Left lung (tissue), 10 donors: Measurements from ENCODE around the gene SLC9A9. TPM values are rescaled to one million over a fixed set of nuclear protein-coding genes. Genes with fewer than 3 reads are reported as not detected.

Source experiments
- ATAC-seq: fragments of 200-7000 bp; cut with Tn5 transposase; one replicate; pipeline ENCODE4 v1.9.1; 2020; ENCODE audit warnings: moderate library complexity
- DNase-seq, 4 donors: peaks; one replicate each; pipeline ENCODE4 v3.0.0-alpha.2; 2013 to 2020
- H3K27ac ChIP-seq, 2 donors: fragments of 200-600 bp; sonication (generic) in 1 of 2; one replicate each; pipeline versions ENCODE4 v1.5.0 to v1.8.0; 2020 to 2021
- H3K27me3 ChIP-seq, 2 donors: fragments of 200-600 bp; sonication (generic) in 1 of 2; one replicate each; pipeline versions ENCODE4 v1.5.0 to v1.8.0; 2020 to 2021
- H3K36me3 ChIP-seq, 2 donors: fragments of 200-600 bp; sonication (generic) in 1 of 2; one replicate each; pipeline versions ENCODE4 v1.5.0 to v1.8.0; 2020 to 2021
- H3K4me1 ChIP-seq, 2 donors: fragments of 200-600 bp; one replicate each; pipeline ENCODE4 v1.8.0; 2021
- H3K4me3 ChIP-seq, 2 donors: fragments of 200-600 bp; sonication (generic) in 1 of 2; one replicate each; pipeline versions ENCODE4 v1.5.0 to v1.8.0; 2020 to 2021; ENCODE audit warnings: mild to moderate bottlenecking in 1 of 2
- H3K9me3 ChIP-seq, 2 donors: fragments of 200-600 bp; sonication (generic) in 1 of 2; one replicate each; pipeline versions ENCODE4 v1.5.0 to v1.8.0; 2020 to 2021
- CTCF ChIP-seq, 2 donors: fragments of 200-600 bp; sonication (generic) in 1 of 2; IDR thresholded peaks; one replicate each; pipeline versions ENCODE4 v1.5.0 to v1.8.0; 2021; ENCODE audit warnings: antibody characterized with exemption in 2 of 2
- intact Hi-C, 2 donors: fragments of 100-400 bp; cut with DNase I; formaldehyde crosslinking; loops; one replicate each; pipeline versions ENCODE4 v1.11.2 to v1.14.2; 2022
- polyA plus RNA-seq, 6 donors: library from polyadenylated mRNA; unstranded; fragments of 120-200 nt; gene quantifications; one replicate each; pipeline ENCODE4 v1.2.1, GENCODE V29; 2013; ENCODE audit not compliant: insufficient read length in 6 of 6
- total RNA-seq, 2 donors: library from RNA; stranded (reverse); fragmentation: NEBNext Ultra II Directional; extraction: Animal tissue kit (Norgen Biotek cat#: 25700); gene quantifications; one replicate each; pipeline ENCODE4 v1.2.1, GENCODE V29; 2021
- donor health status: DM: no; HTN: yes; CAD: no.
- donor health status: DM: no; HTN: no; CAD: no.

Gene SLC9A9
- total and polyA plus RNA-seq, 8 donors: 13.9 to 19.6 (median 16.8) TPM

- no peaks in the 10 kb centered on the region for H3K27me3 ChIP-seq
- ATAC-seq (peak; percentile 94), DNase-seq (peak in 3 of 4 donors; percentile 36 to 66 (median 65))
- no peaks in the 10 kb centered on the region for H3K9me3 ChIP-seq
- peak overlapping the region; percentile 68 to 78 for H3K27ac ChIP-seq
- TF ChIP-seq CTCF (IDR thresholded peaks at IDR 0.05): no peak
- intact Hi-C loops: no loop called here
- H3K36me3 ChIP-seq: no peaks in the 10 kb centered on the region
- H3K4me1 ChIP-seq: peaks cover 0 to 19% of the 10 kb centered on the region in 2 donors
- no peak overlapping the region for H3K4me3 ChIP-seq
These were observed 404.4 kb downstream of the SLC9A9 start for GRCh38 chr3:143443851-143444331.

GRCh38 chr3:143442814-143443447 is 405.3 kb downstream of the SLC9A9 start:
- Histone ChIP-seq H3K36me3 (no peaks in the 10 kb centered on the region), H3K27me3 (no peaks in the 10 kb centered on the region), H3K27ac (peak overlapping the region; percentile 68 to 78), H3K4me3 (no peak overlapping the region), H3K9me3 (no peaks in the 10 kb centered on the region), H3K4me1 (peaks cover 0 to 19% of the 10 kb centered on the region in 2 donors)
- intact Hi-C loops: no loop called here
- TF ChIP-seq CTCF (IDR thresholded peaks at IDR 0.05): no peak
- no peak for ATAC-seq
- DNase-seq: no peak

GRCh38 chr3:143441516-143442171 is 406.6 kb downstream of the SLC9A9 start:
- peaks cover 0 to 19% of the 10 kb centered on the region in 2 donors for H3K4me1 ChIP-seq
- no peak overlapping the region for H3K27ac ChIP-seq
- intact Hi-C loops: no loop called here
- no peak for DNase-seq
- ATAC-seq: no peak
- H3K4me3 ChIP-seq: no peak overlapping the region
- no peaks in the 10 kb centered on the region for H3K36me3 ChIP-seq
- no peaks in the 10 kb centered on the region for H3K27me3 ChIP-seq
- TF ChIP-seq CTCF (IDR thresholded peaks at IDR 0.05): no peak
- no peaks in the 10 kb centered on the region for H3K9me3 ChIP-seq

- Histone ChIP-seq H3K9me3 (no peaks in the 10 kb centered on the region), H3K27ac (no peak overlapping the region)
- ATAC-seq: no peak
These were observed 408.5 kb downstream of the SLC9A9 start for GRCh38 chr3:143439817-143440216.

More at GRCh38 chr3:143439817-143440216, 408.5 kb downstream of the SLC9A9 start:
- no peak for DNase-seq
- no peak for TF ChIP-seq CTCF (IDR thresholded peaks at IDR 0.05)
- Histone ChIP-seq H3K4me3 (no peak overlapping the region), H3K36me3 (no peaks in the 10 kb centered on the region), H3K27me3 (no peaks in the 10 kb centered on the region), H3K4me1 (peaks cover 0 to 15% of the 10 kb centered on the region in 2 donors)
- intact Hi-C loops: no loop called here
